WTC11 (cell line): Measurements from ENCODE around the gene RAPGEF5. TPM values are rescaled to one million over a fixed set of nuclear protein-coding genes. Genes with fewer than 3 reads are reported as not detected.

Source experiments
- ATAC-seq: fragments of 200-7000 bp; cut with Tn5 transposase; 2 replicates; pipeline ENCODE4 v1.10.0; 2021; ENCODE audit warnings: mild to moderate bottlenecking, moderate library complexity
- CTCF ChIA-PET: fragments of 300-600 bp; sonication (Branson Sonifier 250); formaldehyde crosslinking; loops from one replicate; lab custom pipeline; 2021; ENCODE audit warnings: antibody characterized with exemption; lab: Charles Lee
- POLR2A ChIA-PET: fragments of 350-600 bp; sonication (Branson Sonifier 250); formaldehyde crosslinking; loops from one replicate; lab custom pipeline; 2021; ENCODE audit warnings: antibody characterized with exemption; lab: Charles Lee
- DNase-seq: peaks from one replicate; pipeline ENCODE4 v3.0.0; 2021; ENCODE audit warnings: low spot score
- H3K27ac Mint-ChIP-seq: 2 replicates; pipeline ENCODE4 v1.8.0; 2021; ENCODE audit warnings: mixed read lengths
- H3K27me3 Mint-ChIP-seq: 2 replicates; pipeline ENCODE4 v1.8.0; 2021; ENCODE audit warnings: low read depth, mild to moderate bottlenecking, moderate library complexity, mixed read lengths
- H3K36me3 Mint-ChIP-seq: 2 replicates; pipeline ENCODE4 v1.8.0; 2021; ENCODE audit warnings: mixed read lengths
- H3K4me1 Mint-ChIP-seq: 2 replicates; pipeline ENCODE4 v1.8.0; 2022; ENCODE audit warnings: mixed read lengths
- H3K4me3 Mint-ChIP-seq: 2 replicates; pipeline ENCODE4 v1.8.0; 2021; ENCODE audit warnings: mild to moderate bottlenecking, moderate library complexity, mixed read lengths
- H3K9me3 Mint-ChIP-seq: 2 replicates; pipeline ENCODE4 v1.8.0; 2021; ENCODE audit warnings: mixed read lengths
- AR ChIP-seq: fragments of 250-450 bp; sonication (Bioruptor Pico); IDR thresholded peaks from 2 replicates; pipeline ENCODE4 v1.9.0; 2021; ENCODE audit warnings: mild to moderate bottlenecking
- ATF3 ChIP-seq: sonication (generic); formaldehyde crosslinking; conservative IDR thresholded peaks from 2 replicates; pipeline ENCODE4 v1.8.1; 2022; ENCODE audit warnings: mild to moderate bottlenecking, missing genetic modification reagents
- ATF6 ChIP-seq: sonication (generic); formaldehyde crosslinking; IDR thresholded peaks from 2 replicates; pipeline ENCODE4 v1.8.1; 2023; ENCODE audit warnings: mild to moderate bottlenecking, missing genetic modification reagents
- CREB1 ChIP-seq: sonication (generic); formaldehyde crosslinking; IDR thresholded peaks from 2 replicates; pipeline ENCODE4 v1.8.0; 2023; ENCODE audit warnings: mild to moderate bottlenecking, missing genetic modification reagents
- CREM ChIP-seq: sonication (generic); formaldehyde crosslinking; IDR thresholded peaks from 2 replicates; pipeline ENCODE4 v1.8.1; 2022; ENCODE audit warnings: mild to moderate bottlenecking, missing genetic modification reagents, moderate library complexity
- E2F5 ChIP-seq: sonication (generic); formaldehyde crosslinking; IDR thresholded peaks from 2 replicates; pipeline ENCODE4 v1.8.1; 2022; ENCODE audit warnings: mild to moderate bottlenecking, moderate library complexity, missing genetic modification reagents
- HMGXB4 ChIP-seq: sonication (generic); formaldehyde crosslinking; IDR thresholded peaks from 2 replicates; pipeline ENCODE4 v1.8.1; 2023; ENCODE audit warnings: mild to moderate bottlenecking, moderate library complexity, missing genetic modification reagents
- NR2C2 ChIP-seq: sonication (generic); formaldehyde crosslinking; IDR thresholded peaks from 2 replicates; pipeline ENCODE4 v1.8.0; 2022; ENCODE audit warnings: mild to moderate bottlenecking, missing genetic modification reagents
- SMAD3 ChIP-seq: sonication (generic); formaldehyde crosslinking; IDR thresholded peaks from 2 replicates; pipeline ENCODE4 v1.8.0; 2022; ENCODE audit warnings: missing genetic modification reagents, mild to moderate bottlenecking, borderline replicate concordance
- STAT6 ChIP-seq: sonication (generic); formaldehyde crosslinking; conservative IDR thresholded peaks from 2 replicates; pipeline ENCODE4 v1.8.1; 2023; ENCODE audit warnings: mild to moderate bottlenecking, low read depth, missing genetic modification reagents, moderate library complexity
- TEAD1 ChIP-seq: sonication (generic); formaldehyde crosslinking; IDR thresholded peaks from 2 replicates; pipeline ENCODE4 v1.8.0; 2022; ENCODE audit warnings: mild to moderate bottlenecking, missing genetic modification reagents
- ZNF425 ChIP-seq: fragments of 250-450 bp; sonication (Bioruptor Pico); conservative IDR thresholded peaks from 2 replicates; pipeline ENCODE4 v1.9.0; 2021; ENCODE audit warnings: mild to moderate bottlenecking
- total RNA-seq: library from RNA; stranded (reverse); gene quantifications from 3 replicates; pipeline ENCODE4 v1.2.3, GENCODE V29; 2021

The RAPGEF5 gene
- total RNA-seq, 1 experiment from 2014 or later, result 12.3 TPM

- TF ChIP-seq HMGXB4 (CRISPR knock-in tag), result no peak
- TF ChIP-seq STAT6 (CRISPR knock-in tag), result no peak
- no peak for TF ChIP-seq AR (CRISPR knock-in tag)
- TF ChIP-seq ATF3 (CRISPR knock-in tag), result no peak
- TF ChIP-seq E2F5 (CRISPR knock-in tag), result no peak
- TF ChIP-seq NR2C2 (CRISPR knock-in tag), result no peak
- no peak for TF ChIP-seq TEAD1
- no peak for TF ChIP-seq CREB1 (CRISPR knock-in tag)
- no peak for TF ChIP-seq ATF6 (CRISPR knock-in tag)
- no peak for TF ChIP-seq SMAD3 (CRISPR knock-in tag)
These were observed 104.9 kb downstream of the RAPGEF5 start (continued) for GRCh38 chr7:22252016-22252415.

- Mint-ChIP-seq H3K27me3 (no peaks in the 10 kb centered on the region), H3K27ac (no peak overlapping the region), H3K4me3 (no peak overlapping the region), H3K4me1 (peaks cover 32% of the 10 kb centered on the region), H3K9me3 (peaks cover 13% of the 10 kb centered on the region), H3K36me3 (peaks cover 6% of the 10 kb centered on the region)
- ChIA-PET CTCF (interaction anchor here (0.9 to 2.5 kb wide), 4 partner anchors 36 to 201 kb away, joined by 3 to 15 read pairs (median 6); no protein-coding TSS in a partner anchor), POLR2A (no interaction called here)
- TF ChIP-seq ZNF425 (no peak), CREM (no peak)
- ATAC-seq, result peak; percentile 31; the same call in 1 of the 2 replicates
- DNase-seq, result no peak
These were observed 105.7 kb downstream of the RAPGEF5 start for GRCh38 chr7:22251281-22251680.
